H1 (cell line): Measurements from ENCODE around the gene ARHGAP26. TPM values are rescaled to one million over a fixed set of nuclear protein-coding genes. Genes with fewer than 3 reads are reported as not detected.

ENCODE experiments used
- CREB1 ChIP-seq: IDR thresholded peaks from 2 replicates; pipeline ENCODE4 v1.6.1; 2012; ENCODE audit warnings: inconsistent platforms
- EP300 ChIP-seq, 2 experiments: IDR thresholded peaks; 1 replicate in 1 of 2; 2 replicates in 1 of 2; pipeline ENCODE4 v1.6.1; 2011 to 2012; ENCODE audit warnings: low read depth in 2 of 2, low read length in 2 of 2, mild to moderate bottlenecking in 2 of 2, borderline replicate concordance in 1 of 2, inconsistent platforms in 1 of 2, moderate library complexity in 1 of 2
- GTF2F1 ChIP-seq: IDR thresholded peaks from 2 replicates; pipeline ENCODE4 v1.6.1; 2012; ENCODE audit warnings: low read depth, low read length, improper control_type of control experiment, borderline replicate concordance
- KDM4A ChIP-seq: IDR thresholded peaks from one replicate; pipeline ENCODE4 v1.7.1; 2012; ENCODE audit warnings: low read depth, mild to moderate bottlenecking, moderate library complexity, low read length, inconsistent platforms; ENCODE audit not compliant: severe bottlenecking
- MAFK ChIP-seq: IDR thresholded peaks from 2 replicates; pipeline ENCODE4 v1.6.1; 2012; ENCODE audit warnings: low read depth, mild to moderate bottlenecking, improper control_type of control experiment, low read length
- TBP ChIP-seq: IDR thresholded peaks from 2 replicates; pipeline ENCODE4 v1.6.1; 2011; ENCODE audit warnings: low read depth, low read length, improper control_type of control experiment
- polyA plus RNA-seq, 7 experiments: library from polyadenylated mRNA; depleted of rRNA in 3 of 7; stranded (reverse) in 5 of 7; unstranded in 2 of 7; fragments of >200 nt in 5 of 7; fragments of 200-250 nt in 2 of 7; gene quantifications; 1 replicate in 5 of 7; 2 replicates in 1 of 7; 4 replicates in 1 of 7; pipeline versions ENCODE4 v1.2.1 to v1.2.3, GENCODE V29; 2011 to 2013; ENCODE audit warnings: missing spikeins in 2 of 7, mixed read lengths in 2 of 7
- total RNA-seq: library from RNA; stranded (reverse); fragmentation: NEBNext Ultra II Directional; extraction: Animal tissue kit (Norgen Biotek cat#: 25700); gene quantifications from 2 replicates; pipeline ENCODE4 v1.2.1, GENCODE V29; 2021
- TF ChIP-seq, protein P1 (sequence below): fragments of 300-600 bp; sonication (generic); IDR thresholded peaks from 2 replicates; pipeline ENCODE4 v1.7.1; 2012; ENCODE audit warnings: low read length, moderate library complexity, mild to moderate bottlenecking, inconsistent platforms; ENCODE audit not compliant: insufficient replicate concordance
- TF ChIP-seq, protein P2 (sequence below), 3 experiments: IDR thresholded peaks; 1 replicate in 2 of 3; 2 replicates in 1 of 3; pipeline versions ENCODE4 v1.5.1 to v1.6.1; 2011; ENCODE audit warnings: low read length in 3 of 3, mild to moderate bottlenecking in 3 of 3, inconsistent platforms in 2 of 3, low read depth in 1 of 3, moderate library complexity in 1 of 3; ENCODE audit not compliant: insufficient read depth in 1 of 3; ENCODE audit errors: control extremely low read depth in 1 of 3

Gene ARHGAP26
- total and polyA plus RNA-seq, 2 of the 8 experiments (the other 6 are each of a cell fraction or from before 2014, with no cell fraction given): 7.1 to 24.8 TPM

DNA sequence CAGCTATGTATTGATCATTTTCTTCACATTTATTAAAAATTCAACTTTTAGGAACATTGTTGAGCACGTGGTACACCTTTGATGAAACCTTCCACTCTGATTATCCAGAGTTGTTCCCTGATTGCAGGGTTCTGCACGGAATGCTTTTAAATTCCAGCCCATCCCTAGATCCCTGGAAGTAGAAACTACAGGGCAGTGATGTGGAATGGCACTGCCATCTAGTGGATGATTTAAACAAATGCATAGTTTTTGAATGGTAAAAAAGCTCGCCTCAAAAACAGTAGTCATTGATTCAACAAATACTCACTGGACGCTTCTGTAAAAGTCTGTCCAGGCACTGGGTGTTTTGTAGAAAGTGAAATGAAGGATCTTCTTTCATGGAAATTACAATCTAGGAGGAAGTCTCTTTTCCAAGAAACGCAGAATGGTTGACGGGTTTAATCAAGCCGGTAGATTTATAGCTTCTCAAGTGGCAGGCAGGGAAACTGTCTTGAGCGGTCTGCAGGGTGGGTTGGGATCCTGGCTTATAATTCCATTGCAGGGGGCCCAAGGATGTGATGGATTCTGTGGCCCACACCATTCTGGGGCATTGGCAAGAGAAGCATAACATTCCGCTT lies 118.4 kb downstream of the ARHGAP26 start (continued):
- TF ChIP-seq, protein P1, sequence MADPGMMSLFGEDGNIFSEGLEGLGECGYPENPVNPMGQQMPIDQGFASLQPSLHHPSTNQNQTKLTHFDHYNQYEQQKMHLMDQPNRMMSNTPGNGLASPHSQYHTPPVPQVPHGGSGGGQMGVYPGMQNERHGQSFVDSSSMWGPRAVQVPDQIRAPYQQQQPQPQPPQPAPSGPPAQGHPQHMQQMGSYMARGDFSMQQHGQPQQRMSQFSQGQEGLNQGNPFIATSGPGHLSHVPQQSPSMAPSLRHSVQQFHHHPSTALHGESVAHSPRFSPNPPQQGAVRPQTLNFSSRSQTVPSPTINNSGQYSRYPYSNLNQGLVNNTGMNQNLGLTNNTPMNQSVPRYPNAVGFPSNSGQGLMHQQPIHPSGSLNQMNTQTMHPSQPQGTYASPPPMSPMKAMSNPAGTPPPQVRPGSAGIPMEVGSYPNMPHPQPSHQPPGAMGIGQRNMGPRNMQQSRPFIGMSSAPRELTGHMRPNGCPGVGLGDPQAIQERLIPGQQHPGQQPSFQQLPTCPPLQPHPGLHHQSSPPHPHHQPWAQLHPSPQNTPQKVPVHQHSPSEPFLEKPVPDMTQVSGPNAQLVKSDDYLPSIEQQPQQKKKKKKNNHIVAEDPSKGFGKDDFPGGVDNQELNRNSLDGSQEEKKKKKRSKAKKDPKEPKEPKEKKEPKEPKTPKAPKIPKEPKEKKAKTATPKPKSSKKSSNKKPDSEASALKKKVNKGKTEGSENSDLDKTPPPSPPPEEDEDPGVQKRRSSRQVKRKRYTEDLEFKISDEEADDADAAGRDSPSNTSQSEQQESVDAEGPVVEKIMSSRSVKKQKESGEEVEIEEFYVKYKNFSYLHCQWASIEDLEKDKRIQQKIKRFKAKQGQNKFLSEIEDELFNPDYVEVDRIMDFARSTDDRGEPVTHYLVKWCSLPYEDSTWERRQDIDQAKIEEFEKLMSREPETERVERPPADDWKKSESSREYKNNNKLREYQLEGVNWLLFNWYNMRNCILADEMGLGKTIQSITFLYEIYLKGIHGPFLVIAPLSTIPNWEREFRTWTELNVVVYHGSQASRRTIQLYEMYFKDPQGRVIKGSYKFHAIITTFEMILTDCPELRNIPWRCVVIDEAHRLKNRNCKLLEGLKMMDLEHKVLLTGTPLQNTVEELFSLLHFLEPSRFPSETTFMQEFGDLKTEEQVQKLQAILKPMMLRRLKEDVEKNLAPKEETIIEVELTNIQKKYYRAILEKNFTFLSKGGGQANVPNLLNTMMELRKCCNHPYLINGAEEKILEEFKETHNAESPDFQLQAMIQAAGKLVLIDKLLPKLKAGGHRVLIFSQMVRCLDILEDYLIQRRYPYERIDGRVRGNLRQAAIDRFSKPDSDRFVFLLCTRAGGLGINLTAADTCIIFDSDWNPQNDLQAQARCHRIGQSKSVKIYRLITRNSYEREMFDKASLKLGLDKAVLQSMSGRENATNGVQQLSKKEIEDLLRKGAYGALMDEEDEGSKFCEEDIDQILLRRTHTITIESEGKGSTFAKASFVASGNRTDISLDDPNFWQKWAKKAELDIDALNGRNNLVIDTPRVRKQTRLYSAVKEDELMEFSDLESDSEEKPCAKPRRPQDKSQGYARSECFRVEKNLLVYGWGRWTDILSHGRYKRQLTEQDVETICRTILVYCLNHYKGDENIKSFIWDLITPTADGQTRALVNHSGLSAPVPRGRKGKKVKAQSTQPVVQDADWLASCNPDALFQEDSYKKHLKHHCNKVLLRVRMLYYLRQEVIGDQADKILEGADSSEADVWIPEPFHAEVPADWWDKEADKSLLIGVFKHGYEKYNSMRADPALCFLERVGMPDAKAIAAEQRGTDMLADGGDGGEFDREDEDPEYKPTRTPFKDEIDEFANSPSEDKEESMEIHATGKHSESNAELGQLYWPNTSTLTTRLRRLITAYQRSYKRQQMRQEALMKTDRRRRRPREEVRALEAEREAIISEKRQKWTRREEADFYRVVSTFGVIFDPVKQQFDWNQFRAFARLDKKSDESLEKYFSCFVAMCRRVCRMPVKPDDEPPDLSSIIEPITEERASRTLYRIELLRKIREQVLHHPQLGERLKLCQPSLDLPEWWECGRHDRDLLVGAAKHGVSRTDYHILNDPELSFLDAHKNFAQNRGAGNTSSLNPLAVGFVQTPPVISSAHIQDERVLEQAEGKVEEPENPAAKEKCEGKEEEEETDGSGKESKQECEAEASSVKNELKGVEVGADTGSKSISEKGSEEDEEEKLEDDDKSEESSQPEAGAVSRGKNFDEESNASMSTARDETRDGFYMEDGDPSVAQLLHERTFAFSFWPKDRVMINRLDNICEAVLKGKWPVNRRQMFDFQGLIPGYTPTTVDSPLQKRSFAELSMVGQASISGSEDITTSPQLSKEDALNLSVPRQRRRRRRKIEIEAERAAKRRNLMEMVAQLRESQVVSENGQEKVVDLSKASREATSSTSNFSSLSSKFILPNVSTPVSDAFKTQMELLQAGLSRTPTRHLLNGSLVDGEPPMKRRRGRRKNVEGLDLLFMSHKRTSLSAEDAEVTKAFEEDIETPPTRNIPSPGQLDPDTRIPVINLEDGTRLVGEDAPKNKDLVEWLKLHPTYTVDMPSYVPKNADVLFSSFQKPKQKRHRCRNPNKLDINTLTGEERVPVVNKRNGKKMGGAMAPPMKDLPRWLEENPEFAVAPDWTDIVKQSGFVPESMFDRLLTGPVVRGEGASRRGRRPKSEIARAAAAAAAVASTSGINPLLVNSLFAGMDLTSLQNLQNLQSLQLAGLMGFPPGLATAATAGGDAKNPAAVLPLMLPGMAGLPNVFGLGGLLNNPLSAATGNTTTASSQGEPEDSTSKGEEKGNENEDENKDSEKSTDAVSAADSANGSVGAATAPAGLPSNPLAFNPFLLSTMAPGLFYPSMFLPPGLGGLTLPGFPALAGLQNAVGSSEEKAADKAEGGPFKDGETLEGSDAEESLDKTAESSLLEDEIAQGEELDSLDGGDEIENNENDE: no peak
- TF ChIP-seq, protein P2, sequence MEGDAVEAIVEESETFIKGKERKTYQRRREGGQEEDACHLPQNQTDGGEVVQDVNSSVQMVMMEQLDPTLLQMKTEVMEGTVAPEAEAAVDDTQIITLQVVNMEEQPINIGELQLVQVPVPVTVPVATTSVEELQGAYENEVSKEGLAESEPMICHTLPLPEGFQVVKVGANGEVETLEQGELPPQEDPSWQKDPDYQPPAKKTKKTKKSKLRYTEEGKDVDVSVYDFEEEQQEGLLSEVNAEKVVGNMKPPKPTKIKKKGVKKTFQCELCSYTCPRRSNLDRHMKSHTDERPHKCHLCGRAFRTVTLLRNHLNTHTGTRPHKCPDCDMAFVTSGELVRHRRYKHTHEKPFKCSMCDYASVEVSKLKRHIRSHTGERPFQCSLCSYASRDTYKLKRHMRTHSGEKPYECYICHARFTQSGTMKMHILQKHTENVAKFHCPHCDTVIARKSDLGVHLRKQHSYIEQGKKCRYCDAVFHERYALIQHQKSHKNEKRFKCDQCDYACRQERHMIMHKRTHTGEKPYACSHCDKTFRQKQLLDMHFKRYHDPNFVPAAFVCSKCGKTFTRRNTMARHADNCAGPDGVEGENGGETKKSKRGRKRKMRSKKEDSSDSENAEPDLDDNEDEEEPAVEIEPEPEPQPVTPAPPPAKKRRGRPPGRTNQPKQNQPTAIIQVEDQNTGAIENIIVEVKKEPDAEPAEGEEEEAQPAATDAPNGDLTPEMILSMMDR (IDR thresholded peaks at IDR 0.05; ENCODE audit: control extremely low read depth in 1 of 3, insufficient read depth in 1 of 3, low read depth in 1 of 3, low read length in 3 of 3): peak in 2 of 3 experiments; percentile 61 to 69; a peak in 2 of 4 replicates
- TF ChIP-seq KDM4A (no peak), GTF2F1 (no peak), EP300 (IDR thresholded peaks at IDR 0.05; ENCODE audit: borderline replicate concordance in 1 of 2, low read depth in 2 of 2, low read length in 2 of 2) (no peak), MAFK (no peak), CREB1 (no peak), TBP (peak; percentile 64; the same call in 1 of the 2 replicates)
